ENCODE data around the gene CALM3.

DNA sequence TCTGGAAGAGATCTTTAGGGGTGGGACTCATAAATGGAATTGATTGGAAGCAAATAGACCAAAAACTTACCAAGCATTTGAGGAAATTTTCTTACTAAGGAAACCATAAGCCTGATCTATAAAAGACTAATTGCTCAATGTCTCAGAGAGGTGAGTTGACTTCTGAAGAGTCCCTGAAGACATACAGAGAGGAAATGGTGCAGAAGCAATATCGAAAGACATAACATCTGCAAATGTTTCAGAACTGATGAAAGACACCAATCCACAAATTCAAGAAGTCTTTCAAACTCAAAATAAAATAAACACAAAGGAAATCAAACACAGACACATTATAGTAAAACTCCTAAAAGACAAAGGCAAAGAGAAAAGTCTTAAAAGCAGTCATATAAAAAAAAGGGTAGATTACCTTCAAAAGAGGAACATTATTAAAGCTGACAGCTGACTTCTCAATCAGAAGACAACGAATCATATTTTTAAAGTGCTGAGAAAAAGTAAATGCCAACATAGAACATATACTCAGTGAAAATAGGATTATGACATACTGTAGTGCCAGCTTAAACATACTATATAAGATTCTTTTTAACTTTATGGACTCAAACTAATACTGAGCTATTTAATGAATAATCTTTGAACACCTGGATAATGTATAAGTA, 45.4 kb upstream of the CALM3 start:
- TF ChIP-seq, protein P1, sequence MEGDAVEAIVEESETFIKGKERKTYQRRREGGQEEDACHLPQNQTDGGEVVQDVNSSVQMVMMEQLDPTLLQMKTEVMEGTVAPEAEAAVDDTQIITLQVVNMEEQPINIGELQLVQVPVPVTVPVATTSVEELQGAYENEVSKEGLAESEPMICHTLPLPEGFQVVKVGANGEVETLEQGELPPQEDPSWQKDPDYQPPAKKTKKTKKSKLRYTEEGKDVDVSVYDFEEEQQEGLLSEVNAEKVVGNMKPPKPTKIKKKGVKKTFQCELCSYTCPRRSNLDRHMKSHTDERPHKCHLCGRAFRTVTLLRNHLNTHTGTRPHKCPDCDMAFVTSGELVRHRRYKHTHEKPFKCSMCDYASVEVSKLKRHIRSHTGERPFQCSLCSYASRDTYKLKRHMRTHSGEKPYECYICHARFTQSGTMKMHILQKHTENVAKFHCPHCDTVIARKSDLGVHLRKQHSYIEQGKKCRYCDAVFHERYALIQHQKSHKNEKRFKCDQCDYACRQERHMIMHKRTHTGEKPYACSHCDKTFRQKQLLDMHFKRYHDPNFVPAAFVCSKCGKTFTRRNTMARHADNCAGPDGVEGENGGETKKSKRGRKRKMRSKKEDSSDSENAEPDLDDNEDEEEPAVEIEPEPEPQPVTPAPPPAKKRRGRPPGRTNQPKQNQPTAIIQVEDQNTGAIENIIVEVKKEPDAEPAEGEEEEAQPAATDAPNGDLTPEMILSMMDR (IDR thresholded peaks at IDR 0.05): no peak
- TF ChIP-seq POLR2A (IDR thresholded peaks at IDR 0.05) (no peak), POLR2AphosphoS5 (IDR thresholded peaks at IDR 0.05) (no peak)
